Smooth muscle cell (in vitro differentiated cells): ENCODE measurements around the gene AMH. TPM values are rescaled to one million over a fixed set of nuclear protein-coding genes. Genes with fewer than 3 reads are reported as not detected.

Source experiments
- DNase-seq: peaks from one replicate; lab custom pipeline; 2025; ENCODE audit not compliant: unreplicated experiment; lab: John Stamatoyannopoulos, UW
- H2AFZ ChIP-seq: fragments of 200-600 bp; sonication (generic); 2 replicates; pipeline ENCODE4 v1.6.0; 2016; ENCODE audit warnings: antibody characterized with exemption, low read depth, mild to moderate bottlenecking
- H3F3A ChIP-seq: fragments of 200-600 bp; sonication (generic); 2 replicates; pipeline ENCODE4 v1.6.0; 2017; ENCODE audit warnings: antibody characterized with exemption, low read depth
- H3K27ac ChIP-seq: fragments of 200-600 bp; sonication (generic); 2 replicates; pipeline ENCODE4 v1.5.1; 2016; ENCODE audit warnings: low read depth, mild to moderate bottlenecking
- H3K27me3 ChIP-seq: fragments of 200-600 bp; sonication (generic); 2 replicates; pipeline ENCODE4 v1.6.1; 2016; ENCODE audit warnings: low read depth, mild to moderate bottlenecking
- H3K36me3 ChIP-seq: fragments of 200-600 bp; sonication (generic); 2 replicates; pipeline ENCODE4 v1.5.1; 2016; ENCODE audit warnings: low read depth
- H3K4me1 ChIP-seq: fragments of 200-600 bp; sonication (generic); 2 replicates; pipeline ENCODE4 v1.5.1; 2016; ENCODE audit warnings: low read depth
- H3K4me2 ChIP-seq: fragments of 200-600 bp; sonication (generic); 2 replicates; pipeline ENCODE4 v1.6.0; 2016; ENCODE audit warnings: mild to moderate bottlenecking
- H3K4me3 ChIP-seq: fragments of 200-600 bp; sonication (generic); 2 replicates; pipeline ENCODE4 v1.5.1; 2016; ENCODE audit warnings: mild to moderate bottlenecking
- H3K79me2 ChIP-seq: fragments of 200-600 bp; sonication (generic); 2 replicates; pipeline ENCODE4 v1.6.0; 2016; ENCODE audit warnings: low read depth, mild to moderate bottlenecking
- H3K9ac ChIP-seq: fragments of 200-600 bp; sonication (generic); 2 replicates; pipeline ENCODE4 v1.6.0; 2016; ENCODE audit warnings: low read depth
- H3K9me3 ChIP-seq: fragments of 200-600 bp; sonication (generic); replicated peaks from 2 replicates; pipeline ENCODE4 v1.5.1; 2016; ENCODE audit warnings: low read depth
- H4K20me1 ChIP-seq: fragments of 200-600 bp; sonication (generic); 2 replicates; pipeline ENCODE4 v1.6.0; 2016; ENCODE audit warnings: low read depth
- WGBS: methylation state at CpG from one replicate; pipeline ENCODE4 v1.1.7; 2016; ENCODE audit warnings: low lambda C conversion rate; 5-methylcytosine and 5-hydroxymethylcytosine counted together
- polyA plus RNA-seq: library from polyadenylated mRNA; unstranded; fragments of >200 nt; fragmentation: Nextera tagmentation; extraction: Ambion mirVana; gene quantifications from 2 replicates; pipeline ENCODE4 v1.2.1, GENCODE V29; 2016
- total RNA-seq: library from RNA; depleted of rRNA; stranded (reverse); fragments of >200 nt; gene quantifications from 2 replicates; pipeline ENCODE4 v1.2.3, GENCODE V29; 2014
- TF ChIP-seq, protein P1 (sequence below): fragments of 200-600 bp; sonication (generic); IDR thresholded peaks from 2 replicates; pipeline ENCODE4 v1.5.1; 2017; ENCODE audit warnings: borderline replicate concordance, mild to moderate bottlenecking, antibody characterized with exemption; ENCODE audit not compliant: insufficient read depth, poor library complexity, severe bottlenecking

The AMH gene
- total and polyA plus RNA-seq, 2 experiments from 2014 or later: 2.9 to 12.6 TPM

GRCh38 chr19:2240881-2241760 lies 8.0 kb upstream of the AMH start:
- Histone ChIP-seq H3K79me2 (peaks cover 68% of the 10 kb centered on the region), H3K27me3 (no peaks in the 10 kb centered on the region), H3K4me3 (no peak overlapping the region), H3K9ac (no peak overlapping the region), H4K20me1 (peaks cover 87% of the 10 kb centered on the region), H3F3A (peaks cover 4% of the 10 kb centered on the region), H3K9me3 (no peaks in the 10 kb centered on the region), H3K27ac (no peak overlapping the region), H3K36me3 (no peaks in the 10 kb centered on the region), H3K4me2 (no peak overlapping the region), H3K4me1 (peaks cover 29% of the 10 kb centered on the region), H2AFZ (no peak overlapping the region)
- TF ChIP-seq, protein P1, sequence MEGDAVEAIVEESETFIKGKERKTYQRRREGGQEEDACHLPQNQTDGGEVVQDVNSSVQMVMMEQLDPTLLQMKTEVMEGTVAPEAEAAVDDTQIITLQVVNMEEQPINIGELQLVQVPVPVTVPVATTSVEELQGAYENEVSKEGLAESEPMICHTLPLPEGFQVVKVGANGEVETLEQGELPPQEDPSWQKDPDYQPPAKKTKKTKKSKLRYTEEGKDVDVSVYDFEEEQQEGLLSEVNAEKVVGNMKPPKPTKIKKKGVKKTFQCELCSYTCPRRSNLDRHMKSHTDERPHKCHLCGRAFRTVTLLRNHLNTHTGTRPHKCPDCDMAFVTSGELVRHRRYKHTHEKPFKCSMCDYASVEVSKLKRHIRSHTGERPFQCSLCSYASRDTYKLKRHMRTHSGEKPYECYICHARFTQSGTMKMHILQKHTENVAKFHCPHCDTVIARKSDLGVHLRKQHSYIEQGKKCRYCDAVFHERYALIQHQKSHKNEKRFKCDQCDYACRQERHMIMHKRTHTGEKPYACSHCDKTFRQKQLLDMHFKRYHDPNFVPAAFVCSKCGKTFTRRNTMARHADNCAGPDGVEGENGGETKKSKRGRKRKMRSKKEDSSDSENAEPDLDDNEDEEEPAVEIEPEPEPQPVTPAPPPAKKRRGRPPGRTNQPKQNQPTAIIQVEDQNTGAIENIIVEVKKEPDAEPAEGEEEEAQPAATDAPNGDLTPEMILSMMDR: no peak
- no peak for DNase-seq
- WGBS: 93% methylated on average over 41 of the region's 41 CpGs

DNA sequence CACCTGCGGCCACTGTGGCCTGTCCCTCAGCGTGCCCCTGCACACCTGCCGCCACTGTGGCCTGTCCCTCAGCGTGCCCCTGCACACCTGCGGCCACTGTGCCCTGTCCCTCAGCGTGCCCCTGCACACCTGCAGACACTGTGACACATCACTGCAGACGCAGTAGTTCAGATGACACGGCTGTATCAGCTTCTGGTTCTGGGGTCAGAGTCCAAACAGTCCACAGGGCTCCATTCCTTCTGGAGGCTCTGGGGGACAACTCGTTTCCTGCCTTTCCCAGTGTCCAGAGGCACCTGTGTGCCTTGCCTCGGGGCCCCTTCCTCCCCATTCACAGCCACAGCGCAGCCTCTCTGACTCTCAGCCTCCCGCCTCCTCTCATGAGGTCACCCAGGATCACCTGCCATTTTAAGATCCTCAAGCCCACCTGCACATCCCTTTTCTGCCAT lies 7.0 kb upstream of the AMH start:
- Histone ChIP-seq H3K79me2 (peaks cover 65% of the 10 kb centered on the region), H3K4me1 (peaks cover 29% of the 10 kb centered on the region), H4K20me1 (peaks cover 97% of the 10 kb centered on the region), H2AFZ (no peak overlapping the region), H3K9me3 (no peaks in the 10 kb centered on the region), H3K4me2 (no peak overlapping the region), H3K36me3 (no peaks in the 10 kb centered on the region), H3K27me3 (no peaks in the 10 kb centered on the region), H3K4me3 (no peak overlapping the region), H3F3A (peaks cover 2% of the 10 kb centered on the region), H3K27ac (no peak overlapping the region), H3K9ac (no peak overlapping the region)
- 97% methylated on average over 12 of the region's 12 CpGs for WGBS
- TF ChIP-seq, protein P1: no peak
- DNase-seq: no peak

GRCh38 chr19:2242816-2243215 lies 6.3 kb upstream of the AMH start:
- Histone ChIP-seq H3F3A (no peaks in the 10 kb centered on the region), H3K9me3 (no peaks in the 10 kb centered on the region), H3K27ac (no peak overlapping the region), H3K4me3 (no peak overlapping the region), H3K36me3 (no peaks in the 10 kb centered on the region), H2AFZ (no peak overlapping the region), H3K9ac (no peak overlapping the region), H4K20me1 (peaks cover 100% of the 10 kb centered on the region), H3K4me2 (no peak overlapping the region), H3K4me1 (peaks cover 26% of the 10 kb centered on the region), H3K79me2 (peaks cover 58% of the 10 kb centered on the region), H3K27me3 (no peaks in the 10 kb centered on the region)
- DNase-seq: no peak
- TF ChIP-seq, protein P1: no peak
- 96% methylated on average over 8 of the region's 8 CpGs for WGBS
